Activated T-cell treated with anti-CD3 and anti-CD28 coated beads, Interleukin-2, amount 50 U/mL, for 24 hours (primary cell): ENCODE results near the gene PCDHB6.
"Not testable (repeated sequence)": the region's sequence is repeated elsewhere in the genome, so short reads cannot be mapped to it uniquely, and the experiment has no call there.

Source experiments
- DNase-seq: peaks from one replicate; pipeline ENCODE4 v3.0.0-alpha.2; 2020
- H3K27ac Mint-ChIP-seq: 2 replicates; pipeline ENCODE4 v1.8.0; 2020; ENCODE audit warnings: mild to moderate bottlenecking, mixed read lengths
- H3K27me3 Mint-ChIP-seq: 2 replicates; pipeline ENCODE4 v1.8.0; 2020; ENCODE audit warnings: mixed read lengths
- H3K36me3 Mint-ChIP-seq: 2 replicates; pipeline ENCODE4 v1.8.0; 2020; ENCODE audit warnings: low read depth, mixed read lengths
- H3K4me1 Mint-ChIP-seq: 2 replicates; pipeline ENCODE4 v1.8.0; 2020; ENCODE audit warnings: low read depth, mixed read lengths
- H3K4me3 Mint-ChIP-seq: 2 replicates; pipeline ENCODE4 v1.8.0; 2020; ENCODE audit warnings: mild to moderate bottlenecking, moderate library complexity, mixed read lengths
- H3K9me3 Mint-ChIP-seq: 2 replicates; pipeline ENCODE4 v1.8.0; 2020; ENCODE audit warnings: mixed read lengths

PCDHB6 gene

GRCh38 chr5:141149812-141150211, at the start of gene PCDHB6:
TSS of gene PCDHB6 (plus strand) at chr5:141150057. CDS start at chr5:141150258, 201 bp downstream.
- Mint-ChIP-seq H3K9me3 (peaks cover 25% of the 10 kb centered on the region), H3K36me3 (peaks cover 9% of the 10 kb centered on the region), H3K27me3 (peaks cover 61% of the 10 kb centered on the region), H3K4me3 (no peak within 1 kb of the TSS), H3K4me1 (peaks cover 5% of the 10 kb centered on the region), H3K27ac (no peak within 1 kb of the TSS)
- DNase-seq, result no peak

DNA sequence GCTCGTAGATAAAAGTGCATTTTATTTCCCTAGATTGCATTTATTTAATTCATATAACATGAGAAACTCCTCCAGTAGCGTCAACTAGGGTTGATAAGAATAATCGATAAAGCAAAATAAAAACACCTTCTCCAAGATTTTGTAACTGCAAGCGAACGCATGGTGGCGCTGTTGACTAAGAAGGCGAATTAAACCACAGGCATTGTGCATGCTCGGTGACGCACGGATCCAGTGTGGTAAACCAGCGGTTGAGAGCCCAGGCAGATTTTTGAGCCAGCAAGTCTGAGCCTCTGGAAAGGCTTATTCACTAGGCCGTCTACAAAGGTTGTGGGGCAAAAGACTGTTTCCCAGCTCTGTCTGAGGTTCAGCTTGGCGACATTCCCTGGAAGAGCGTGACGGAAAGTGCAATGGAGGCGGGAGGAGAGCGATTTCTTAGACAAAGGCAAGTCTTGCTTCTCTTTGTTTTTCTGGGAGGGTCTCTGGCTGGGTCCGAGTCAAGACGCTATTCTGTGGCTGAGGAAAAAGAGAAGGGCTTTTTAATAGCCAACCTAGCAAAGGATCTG, 49.5 kb upstream of the PCDHB6 start, which contains the start of gene PCDHB3:
TSS of gene PCDHB3 (plus strand) at position 231 of the 563 bp plus-strand sequence. CDS start at position 408, 177 bp downstream.
- no peak within 1 kb of the TSS for H3K27ac Mint-ChIP-seq

DNA sequence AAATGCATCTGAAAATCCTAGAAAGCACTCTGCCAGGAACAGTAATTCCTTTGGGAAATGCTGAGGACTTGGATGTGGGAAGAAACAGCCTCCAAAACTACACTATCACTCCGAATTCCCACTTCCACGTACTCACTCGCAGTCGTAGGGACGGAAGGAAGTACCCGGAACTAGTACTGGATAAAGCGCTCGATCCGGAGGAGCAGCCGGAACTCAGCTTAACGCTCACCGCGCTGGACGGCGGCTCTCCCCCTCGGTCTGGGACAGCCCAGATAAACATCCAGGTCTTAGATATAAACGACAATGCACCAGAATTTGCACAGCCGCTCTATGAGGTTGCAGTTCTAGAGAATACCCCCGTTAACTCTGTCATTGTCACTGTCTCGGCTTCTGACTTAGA, 48.8 kb upstream of the PCDHB6 start:
- H3K36me3 Mint-ChIP-seq, result peaks cover 6% of the 10 kb centered on the region
- no peaks in the 10 kb centered on the region for H3K4me1 Mint-ChIP-seq
- no peak overlapping the region for H3K27ac Mint-ChIP-seq
- peaks cover 30% of the 10 kb centered on the region for H3K9me3 Mint-ChIP-seq
- no peak overlapping the region for H3K4me3 Mint-ChIP-seq
- peaks cover 49% of the 10 kb centered on the region for H3K27me3 Mint-ChIP-seq
- no peak for DNase-seq

More for the DNA sequence above, 49.5 kb upstream of the PCDHB6 start, which contains the start of gene PCDHB3:
- Mint-ChIP-seq H3K9me3 (peaks cover 35% of the 10 kb centered on the region), H3K27me3 (peaks cover 56% of the 10 kb centered on the region), H3K4me1 (no peaks in the 10 kb centered on the region), H3K36me3 (peaks cover 11% of the 10 kb centered on the region), H3K4me3 (no peak within 1 kb of the TSS)
- DNase-seq, result no peak

GRCh38 chr5:141102070-141102469, 47.8 kb upstream of the PCDHB6 start:
- not testable (repeated sequence) for H3K36me3 Mint-ChIP-seq, H3K4me1 Mint-ChIP-seq, H3K27ac Mint-ChIP-seq, DNase-seq, H3K4me3 Mint-ChIP-seq
- H3K27me3 Mint-ChIP-seq, result peaks cover 45% of the 10 kb centered on the region
- H3K9me3 Mint-ChIP-seq, result peaks cover 30% of the 10 kb centered on the region

DNA sequence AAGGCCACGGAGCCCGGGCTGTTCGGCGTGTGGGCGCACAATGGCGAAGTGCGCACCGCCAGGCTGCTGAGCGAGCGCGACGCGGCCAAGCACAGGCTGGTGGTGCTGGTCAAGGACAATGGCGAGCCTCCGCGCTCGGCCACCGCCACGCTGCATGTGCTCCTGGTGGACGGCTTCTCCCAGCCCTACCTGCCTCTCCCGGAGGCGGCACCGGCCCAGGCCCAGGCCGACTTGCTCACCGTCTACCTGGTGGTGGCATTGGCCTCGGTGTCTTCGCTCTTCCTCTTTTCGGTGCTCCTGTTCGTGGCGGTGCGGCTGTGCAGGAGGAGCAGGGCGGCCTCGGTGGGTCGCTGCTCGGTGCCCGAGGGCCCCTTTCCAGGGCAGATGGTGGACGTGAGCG, 47.4 kb upstream of the PCDHB6 start:
- peaks cover 44% of the 10 kb centered on the region for H3K27me3 Mint-ChIP-seq
- H3K36me3 Mint-ChIP-seq, DNase-seq, H3K27ac Mint-ChIP-seq, H3K4me3 Mint-ChIP-seq, H3K4me1 Mint-ChIP-seq: not testable (repeated sequence)
- peaks cover 31% of the 10 kb centered on the region for H3K9me3 Mint-ChIP-seq

- no peak for DNase-seq
- Mint-ChIP-seq H3K27ac (no peak overlapping the region), H3K4me1 (no peaks in the 10 kb centered on the region), H3K27me3 (peaks cover 31% of the 10 kb centered on the region), H3K36me3 (peaks cover 6% of the 10 kb centered on the region), H3K4me3 (no peak overlapping the region), H3K9me3 (peaks cover 24% of the 10 kb centered on the region)
Observed at GRCh38 chr5:141105350-141105749, 44.5 kb upstream of the PCDHB6 start.

DNA sequence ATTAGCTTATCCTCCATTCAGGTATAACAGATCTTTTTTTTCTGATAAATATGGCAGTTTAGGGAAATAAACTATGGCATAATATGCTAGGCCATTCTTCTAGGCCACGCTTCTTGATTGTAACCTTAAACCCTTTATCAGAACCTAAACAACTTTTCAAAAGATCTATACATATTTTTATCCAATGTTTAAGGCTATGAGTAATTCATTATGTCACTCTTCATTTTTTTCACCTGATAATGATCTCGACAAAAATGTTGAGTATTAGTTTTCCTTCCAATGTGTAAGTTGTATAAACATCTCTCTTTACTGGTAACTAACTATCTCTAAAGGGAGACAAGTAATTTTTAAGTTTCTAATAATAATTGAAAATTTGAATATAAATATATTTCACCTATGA, 30.6 kb upstream of the PCDHB6 start:
- no peak for DNase-seq
- Mint-ChIP-seq H3K4me3 (no peak overlapping the region), H3K36me3 (peaks cover 2% of the 10 kb centered on the region), H3K27ac (no peak overlapping the region), H3K27me3 (peaks cover 29% of the 10 kb centered on the region), H3K9me3 (peaks cover 30% of the 10 kb centered on the region), H3K4me1 (no peaks in the 10 kb centered on the region)

DNA sequence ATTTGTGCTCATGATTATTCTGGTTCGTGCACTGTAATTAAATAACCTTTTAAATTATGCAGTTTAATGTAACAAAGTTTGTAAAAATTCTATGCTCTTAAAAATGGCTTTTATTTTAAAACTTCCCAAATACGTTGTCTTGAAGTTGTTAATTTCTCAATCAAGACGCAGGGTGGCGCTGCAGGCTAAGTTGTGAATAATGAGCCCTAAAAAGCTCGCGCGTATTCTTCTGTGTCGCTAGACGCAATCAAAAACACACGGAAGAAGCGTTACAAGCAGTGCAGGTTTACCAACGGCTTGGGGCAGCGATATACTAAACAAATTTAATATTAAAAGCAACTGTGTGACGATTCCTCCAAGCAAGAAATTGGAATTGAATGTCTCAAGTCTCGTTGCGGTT, 28.3 kb upstream of the PCDHB6 start, which contains the start of gene PCDHB4:
TSS of gene PCDHB4 (plus strand) at position 256 of the 400 bp plus-strand sequence. CDS start 181 bp downstream, outside the sequence.
- Mint-ChIP-seq H3K9me3 (peaks cover 12% of the 10 kb centered on the region), H3K27me3 (peaks cover 34% of the 10 kb centered on the region), H3K4me1 (no peaks in the 10 kb centered on the region), H3K4me3 (no peak within 1 kb of the TSS), H3K36me3 (peaks cover 2% of the 10 kb centered on the region), H3K27ac (no peak within 1 kb of the TSS)
- no peak for DNase-seq

GRCh38 chr5:141121985-141122384, 27.9 kb upstream of the PCDHB6 start:
- Mint-ChIP-seq H3K9me3 (peaks cover 9% of the 10 kb centered on the region), H3K27ac (no peak overlapping the region), H3K36me3 (peaks cover 2% of the 10 kb centered on the region), H3K4me1 (no peaks in the 10 kb centered on the region), H3K27me3 (peaks cover 34% of the 10 kb centered on the region), H3K4me3 (no peak overlapping the region)
- DNase-seq, result no peak

GRCh38 chr5:141123396-141124135, 26.3 kb upstream of the PCDHB6 start:
- H3K36me3 Mint-ChIP-seq, result not testable (repeated sequence)

GRCh38 chr5:141127305-141127704, 22.6 kb upstream of the PCDHB6 start:
- no peak overlapping the region for H3K27ac Mint-ChIP-seq
- peaks cover 9% of the 10 kb centered on the region for H3K9me3 Mint-ChIP-seq
- H3K4me3 Mint-ChIP-seq, result no peak overlapping the region
- H3K4me1 Mint-ChIP-seq, result no peaks in the 10 kb centered on the region
- no peak for DNase-seq
- peaks cover 2% of the 10 kb centered on the region for H3K36me3 Mint-ChIP-seq
- H3K27me3 Mint-ChIP-seq, result peaks cover 25% of the 10 kb centered on the region

More at GRCh38 chr5:141123396-141124135, 26.3 kb upstream of the PCDHB6 start:
- not testable (repeated sequence) for H3K27ac Mint-ChIP-seq, H3K4me3 Mint-ChIP-seq, H3K4me1 Mint-ChIP-seq, DNase-seq, H3K9me3 Mint-ChIP-seq
- peaks cover 34% of the 10 kb centered on the region for H3K27me3 Mint-ChIP-seq

- peaks cover 41% of the 10 kb centered on the region for H3K27me3 Mint-ChIP-seq
- peaks cover 45% of the 10 kb centered on the region for H3K9me3 Mint-ChIP-seq
- DNase-seq, result no peak
- peak within 1 kb of the TSS; percentile 11 for H3K4me3 Mint-ChIP-seq
- H3K36me3 Mint-ChIP-seq, result peaks cover 3% of the 10 kb centered on the region
- H3K27ac Mint-ChIP-seq, result no peak within 1 kb of the TSS
- peaks cover 5% of the 10 kb centered on the region for H3K4me1 Mint-ChIP-seq
Observed at GRCh38 chr5:141135030-141135717, 14.7 kb upstream of the PCDHB6 start, which contains the start of gene PCDHB5. TSS of gene PCDHB5 (plus strand) at chr5:141135206. CDS start at chr5:141135435, 229 bp downstream.

- H3K27ac Mint-ChIP-seq, result no peak overlapping the region
- H3K27me3 Mint-ChIP-seq, result peaks cover 39% of the 10 kb centered on the region
- H3K4me3 Mint-ChIP-seq, result no peak overlapping the region
- DNase-seq, result no peak
- peaks cover 45% of the 10 kb centered on the region for H3K9me3 Mint-ChIP-seq
- H3K4me1 Mint-ChIP-seq, result peaks cover 5% of the 10 kb centered on the region
- peaks cover 3% of the 10 kb centered on the region for H3K36me3 Mint-ChIP-seq
Observed at GRCh38 chr5:141135718-141136266, 14.1 kb upstream of the PCDHB6 start.

- not testable (repeated sequence) for H3K27ac Mint-ChIP-seq, H3K4me1 Mint-ChIP-seq, H3K36me3 Mint-ChIP-seq, H3K4me3 Mint-ChIP-seq, DNase-seq
- peaks cover 39% of the 10 kb centered on the region for H3K27me3 Mint-ChIP-seq
- H3K9me3 Mint-ChIP-seq, result peaks cover 45% of the 10 kb centered on the region
Observed at GRCh38 chr5:141137346-141137745, 12.5 kb upstream of the PCDHB6 start.
